HPDE6-E6E7 (cell line): Measurements from ENCODE around the gene NLRP7.

Experiments
- DNase-seq: peaks from one replicate; pipeline ENCODE4 v3.0.0; 2011; ENCODE audit warnings: missing footprints; ENCODE audit errors: extremely low spot score

Gene NLRP7

DNA sequence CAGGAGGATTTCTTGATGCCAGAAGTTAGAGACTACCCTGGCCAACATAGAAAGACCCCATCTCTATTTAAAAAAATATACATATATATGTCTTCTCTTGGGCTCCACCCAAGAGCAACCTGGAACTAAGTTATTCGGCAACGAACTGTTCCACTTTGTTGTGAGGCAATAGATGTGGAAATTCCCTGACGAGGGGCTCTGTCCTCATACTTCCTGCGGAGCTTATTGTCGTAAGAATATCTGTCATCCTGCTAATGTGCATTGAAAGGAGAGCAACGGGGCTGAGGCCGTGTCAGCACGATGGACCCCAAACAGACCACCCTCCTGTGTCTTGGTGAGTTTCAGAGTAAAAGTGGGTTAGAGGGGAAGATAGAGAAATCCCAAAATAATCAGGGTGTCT is 73.3 kb downstream of the NLRP7 start, which contains the start of gene FCAR:
FCAR (plus strand) TSS at position 246 of the 400 bp plus-strand sequence; CDS start at position 301, 55 bp downstream.
- no peak for DNase-seq
